ENCODE results near the gene INHBB.

Gene INHBB

GRCh38 chr2:120371969-120372625, 26.2 kb downstream of the INHBB start:
- no peak overlapping the region for H2AFZ ChIP-seq (ENCODE audit: low read depth, low read length, severe bottlenecking)
- H3K4me3 ChIP-seq (ENCODE audit: insufficient read depth, low read length, poor library complexity, severe bottlenecking): no peak overlapping the region
- H3K27ac ChIP-seq (ENCODE audit: low read depth, low read length): no peak overlapping the region
- no peaks in the 10 kb centered on the region for H3K79me2 ChIP-seq (ENCODE audit: insufficient read depth, low read length)
- no peak overlapping the region for H3K9ac ChIP-seq (ENCODE audit: low read length)
- no peak overlapping the region for H3K4me2 ChIP-seq (ENCODE audit: low read depth, low read length, poor library complexity, severe bottlenecking)
- no peaks in the 10 kb centered on the region for H3F3A ChIP-seq (ENCODE audit: insufficient read depth)
- no peaks in the 10 kb centered on the region for H3K36me3 ChIP-seq (ENCODE audit: low read length)
- no peaks in the 10 kb centered on the region for H3K9me3 ChIP-seq (ENCODE audit: insufficient read depth, low read length)
- H4K20me1 ChIP-seq (ENCODE audit: low read depth, low read length): no peaks in the 10 kb centered on the region
- H3K9me2 ChIP-seq (replicated peaks; ENCODE audit: insufficient read depth, low read length): no peaks in the 10 kb centered on the region
- TF ChIP-seq EZH2phosphoT487 (conservative IDR thresholded peaks at IDR 0.05; ENCODE audit: low read length): no peak
- TF ChIP-seq, protein P1, sequence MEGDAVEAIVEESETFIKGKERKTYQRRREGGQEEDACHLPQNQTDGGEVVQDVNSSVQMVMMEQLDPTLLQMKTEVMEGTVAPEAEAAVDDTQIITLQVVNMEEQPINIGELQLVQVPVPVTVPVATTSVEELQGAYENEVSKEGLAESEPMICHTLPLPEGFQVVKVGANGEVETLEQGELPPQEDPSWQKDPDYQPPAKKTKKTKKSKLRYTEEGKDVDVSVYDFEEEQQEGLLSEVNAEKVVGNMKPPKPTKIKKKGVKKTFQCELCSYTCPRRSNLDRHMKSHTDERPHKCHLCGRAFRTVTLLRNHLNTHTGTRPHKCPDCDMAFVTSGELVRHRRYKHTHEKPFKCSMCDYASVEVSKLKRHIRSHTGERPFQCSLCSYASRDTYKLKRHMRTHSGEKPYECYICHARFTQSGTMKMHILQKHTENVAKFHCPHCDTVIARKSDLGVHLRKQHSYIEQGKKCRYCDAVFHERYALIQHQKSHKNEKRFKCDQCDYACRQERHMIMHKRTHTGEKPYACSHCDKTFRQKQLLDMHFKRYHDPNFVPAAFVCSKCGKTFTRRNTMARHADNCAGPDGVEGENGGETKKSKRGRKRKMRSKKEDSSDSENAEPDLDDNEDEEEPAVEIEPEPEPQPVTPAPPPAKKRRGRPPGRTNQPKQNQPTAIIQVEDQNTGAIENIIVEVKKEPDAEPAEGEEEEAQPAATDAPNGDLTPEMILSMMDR (IDR thresholded peaks at IDR 0.05; ENCODE audit: insufficient read depth, low read length, poor library complexity, severe bottlenecking): no peak
- H3K27me3 ChIP-seq (ENCODE audit: low read length): no peaks in the 10 kb centered on the region

DNA sequence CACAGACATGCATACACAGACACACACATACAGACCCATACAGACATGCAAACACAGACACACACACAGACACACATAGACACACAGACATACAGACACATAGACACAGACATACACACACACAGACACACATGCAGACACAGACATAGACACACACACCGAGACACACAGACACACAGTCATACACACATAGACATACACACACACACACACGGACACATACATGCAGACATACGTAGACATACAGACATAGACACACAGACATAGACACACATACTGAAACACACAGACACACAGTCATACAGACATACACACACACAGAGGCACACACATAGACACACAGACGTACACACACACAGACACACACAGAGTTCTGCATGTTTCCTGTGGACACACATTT, 26.9 kb downstream of the INHBB start:
- H3K9me2 ChIP-seq (replicated peaks; ENCODE audit: insufficient read depth, low read length): no peaks in the 10 kb centered on the region
- H4K20me1 ChIP-seq (ENCODE audit: low read depth, low read length): no peaks in the 10 kb centered on the region
- H3K36me3 ChIP-seq (ENCODE audit: low read length): no peaks in the 10 kb centered on the region
- H3K9ac ChIP-seq (ENCODE audit: low read length): no peak overlapping the region
- H3K27me3 ChIP-seq (ENCODE audit: low read length): no peaks in the 10 kb centered on the region
- H3K27ac ChIP-seq (ENCODE audit: low read depth, low read length): no peak overlapping the region
- TF ChIP-seq, protein P1 (IDR thresholded peaks at IDR 0.05; ENCODE audit: insufficient read depth, low read length, poor library complexity, severe bottlenecking): no peak
- TF ChIP-seq EZH2phosphoT487 (conservative IDR thresholded peaks at IDR 0.05; ENCODE audit: low read length): no peak
- H3K79me2 ChIP-seq (ENCODE audit: insufficient read depth, low read length): no peaks in the 10 kb centered on the region
- no peaks in the 10 kb centered on the region for H3K9me3 ChIP-seq (ENCODE audit: insufficient read depth, low read length)
- H2AFZ ChIP-seq (ENCODE audit: low read depth, low read length, severe bottlenecking): no peak overlapping the region
- no peak overlapping the region for H3K4me2 ChIP-seq (ENCODE audit: low read depth, low read length, poor library complexity, severe bottlenecking)
- no peaks in the 10 kb centered on the region for H3F3A ChIP-seq (ENCODE audit: insufficient read depth)
- H3K4me3 ChIP-seq (ENCODE audit: insufficient read depth, low read length, poor library complexity, severe bottlenecking): no peak overlapping the region

- no peaks in the 10 kb centered on the region for H3K36me3 ChIP-seq (ENCODE audit: low read length)
- H3K9ac ChIP-seq (ENCODE audit: low read length): no peak overlapping the region
- no peak overlapping the region for H3K4me2 ChIP-seq (ENCODE audit: low read depth, low read length, poor library complexity, severe bottlenecking)
- no peak overlapping the region for H3K4me3 ChIP-seq (ENCODE audit: insufficient read depth, low read length, poor library complexity, severe bottlenecking)
- H3K9me3 ChIP-seq (ENCODE audit: insufficient read depth, low read length): no peaks in the 10 kb centered on the region
- H2AFZ ChIP-seq (ENCODE audit: low read depth, low read length, severe bottlenecking): no peak overlapping the region
- H3K9me2 ChIP-seq (replicated peaks; ENCODE audit: insufficient read depth, low read length): no peaks in the 10 kb centered on the region
- H3K79me2 ChIP-seq (ENCODE audit: insufficient read depth, low read length): no peaks in the 10 kb centered on the region
- no peak overlapping the region for H3K27ac ChIP-seq (ENCODE audit: low read depth, low read length)
- TF ChIP-seq, protein P1 (IDR thresholded peaks at IDR 0.05; ENCODE audit: insufficient read depth, low read length, poor library complexity, severe bottlenecking): no peak
- no peak for TF ChIP-seq EZH2phosphoT487 (conservative IDR thresholded peaks at IDR 0.05; ENCODE audit: low read length)
- no peaks in the 10 kb centered on the region for H3K27me3 ChIP-seq (ENCODE audit: low read length)
- no peaks in the 10 kb centered on the region for H4K20me1 ChIP-seq (ENCODE audit: low read depth, low read length)
- no peaks in the 10 kb centered on the region for H3F3A ChIP-seq (ENCODE audit: insufficient read depth)
These were observed 27.5 kb downstream of the INHBB start for GRCh38 chr2:120373424-120373823.

Data from SU-DHL-6 (cell line).